B cell (primary cell): ENCODE data around the gene SIT1. TPM values are rescaled to one million over a fixed set of nuclear protein-coding genes. Genes with fewer than 3 reads are reported as not detected.
"Not testable (repeated sequence)": the region's sequence is repeated elsewhere in the genome, so short reads cannot be mapped to it uniquely, and the experiment has no call there.

ENCODE experiments used
- ATAC-seq: fragments of 200-7000 bp; cut with Tn5 transposase; one replicate; pipeline ENCODE4 v1.10.0; 2021; ENCODE audit warnings: low read depth, mild to moderate bottlenecking, moderate number of reproducible peaks, moderate library complexity
- CTCF ChIA-PET: fragments of 350-600 bp; sonication (Branson Sonifier 250); formaldehyde crosslinking; loops from one replicate; lab custom pipeline; 2021; ENCODE audit warnings: antibody characterized with exemption, inconsistent platforms; lab: Charles Lee
- POLR2A ChIA-PET: fragments of 350-600 bp; sonication (Branson Sonifier 250); formaldehyde crosslinking; loops from one replicate; lab custom pipeline; 2021; ENCODE audit warnings: antibody characterized with exemption; lab: Charles Lee
- DNase-seq: peaks from one replicate; pipeline ENCODE4 v3.0.0; 2013
- H2AFZ ChIP-seq: 2 replicates; pipeline ENCODE4 v1.6.1; 2012; ENCODE audit warnings: mild to moderate bottlenecking, low read depth, low read length; ENCODE audit not compliant: insufficient read depth, poor library complexity, severe bottlenecking
- H3K27ac ChIP-seq, 2 donors: 1 replicate in 1 of 2; 2 replicates in 1 of 2; pipeline ENCODE4 v1.5.1; 2012 to 2013; ENCODE audit warnings: low read length in 2 of 2, mild to moderate bottlenecking in 2 of 2, moderate library complexity in 1 of 2
- H3K27me3 ChIP-seq, 4 experiments: fragments of 200-600 bp in 1 of 4; sonication (generic) in 1 of 4; replicated peaks in 1 of 4; 1 replicate in 2 of 4; 2 replicates in 2 of 4; pipeline versions ENCODE4 v1.6.1 to v1.7.0; 2013 to 2016; ENCODE audit warnings: low read length in 3 of 4, mild to moderate bottlenecking in 2 of 4, mixed read lengths in 1 of 4, moderate library complexity in 1 of 4; ENCODE audit not compliant: insufficient read depth in 4 of 4, control insufficient read depth in 3 of 4; ENCODE audit errors: control extremely low read depth in 1 of 4
- H3K36me3 ChIP-seq, 2 experiments: replicated peaks in 1 of 2; 1 replicate in 1 of 2; 2 replicates in 1 of 2; pipeline versions ENCODE4 v1.6.1 to v1.7.1; 2013; ENCODE audit warnings: low read length in 1 of 2; ENCODE audit not compliant: insufficient read depth in 2 of 2, control insufficient read depth in 1 of 2; ENCODE audit errors: control extremely low read depth in 1 of 2, extremely low read depth in 1 of 2
- H3K4me1 ChIP-seq, 2 donors: fragments of 200-600 bp in 1 of 2; sonication (generic) in 1 of 2; 1 replicate in 1 of 2; 2 replicates in 1 of 2; pipeline versions ENCODE4 v1.5.1 to v1.6.1; 2013 to 2017; ENCODE audit warnings: low read length in 2 of 2; ENCODE audit not compliant: control insufficient read depth in 2 of 2, insufficient read depth in 2 of 2
- H3K4me2 ChIP-seq: replicated peaks from 2 replicates; pipeline ENCODE3; 2012; ENCODE audit warnings: mild to moderate bottlenecking, low read depth, low read length; ENCODE audit not compliant: poor library complexity, severe bottlenecking
- H3K4me3 ChIP-seq, 5 experiments: fragments of 200-600 bp in 1 of 5; sonication (generic) in 1 of 5; 1 replicate in 3 of 5; 2 replicates in 2 of 5; pipeline versions ENCODE4 v1.5.1 to v1.7.0; 2011 to 2016; ENCODE audit warnings: low read length in 4 of 5, mild to moderate bottlenecking in 4 of 5, low read depth in 2 of 5, control low read depth in 1 of 5, moderate library complexity in 1 of 5; ENCODE audit not compliant: insufficient read depth in 1 of 5; ENCODE audit errors: control extremely low read depth in 1 of 5, extremely low read depth in 1 of 5
- H3K79me2 ChIP-seq: fragments of 200-600 bp; sonication (generic); one replicate; pipeline ENCODE4 v1.6.0; 2016; ENCODE audit warnings: low read length; ENCODE audit not compliant: control insufficient read depth, insufficient read depth
- H3K9ac ChIP-seq: fragments of 200-600 bp; sonication (generic); 2 replicates; pipeline ENCODE4 v1.6.1; 2017; ENCODE audit warnings: mild to moderate bottlenecking, low read length, moderate library complexity
- H3K9me3 ChIP-seq, 3 donors: one replicate each; pipeline versions ENCODE4 v1.6.1 to v1.7.1; 2013; ENCODE audit warnings: low read length in 2 of 3; ENCODE audit not compliant: control insufficient read depth in 2 of 3, insufficient read depth in 1 of 3; ENCODE audit errors: control extremely low read depth in 1 of 3
- H4K20me1 ChIP-seq: 2 replicates; pipeline ENCODE4 v1.6.0; 2012; ENCODE audit warnings: mild to moderate bottlenecking, low read length; ENCODE audit not compliant: insufficient read depth, control insufficient read depth, poor library complexity, severe bottlenecking
- H3K27ac Mint-ChIP-seq: one replicate; pipeline ENCODE4 v1.8.0; 2021; ENCODE audit warnings: mixed read lengths
- H3K27me3 Mint-ChIP-seq: one replicate; pipeline ENCODE4 v1.8.0; 2021; ENCODE audit warnings: mixed read lengths
- H3K4me1 Mint-ChIP-seq: one replicate; pipeline ENCODE4 v1.8.0; 2021; ENCODE audit warnings: mixed read lengths
- H3K4me3 Mint-ChIP-seq: one replicate; pipeline ENCODE4 v1.8.0; 2021; ENCODE audit warnings: mixed read lengths
- H3K9me3 Mint-ChIP-seq: one replicate; pipeline ENCODE4 v1.8.0; 2022; ENCODE audit warnings: mixed read lengths; ENCODE audit not compliant: insufficient read depth
- CTCF ChIP-seq: fragments of 200-600 bp; IDR thresholded peaks from one replicate; pipeline ENCODE4 v1.8.0; 2022; ENCODE audit warnings: antibody characterized with exemption, mild to moderate bottlenecking
- EZH2 ChIP-seq: IDR thresholded peaks from 2 replicates; pipeline ENCODE4 v1.6.1; 2012; ENCODE audit warnings: borderline replicate concordance, low read depth, mild to moderate bottlenecking, moderate library complexity, low read length; ENCODE audit not compliant: insufficient read depth, poor library complexity, severe bottlenecking
- WGBS: methylation state at CpG from one replicate; pipeline ENCODE4 v1.1.5; 2013; ENCODE audit warnings: missing lambda C conversion rate; ENCODE audit not compliant: insufficient coverage; 5-methylcytosine and 5-hydroxymethylcytosine counted together
- intact Hi-C: fragments of 100-400 bp; cut with micrococcal nuclease; formaldehyde crosslinking; loops from one replicate; pipeline ENCODE4 v1.10.0; 2022
- polyA plus RNA-seq: library from polyadenylated mRNA; depleted of rRNA; stranded (reverse); fragments of >200 nt; gene quantifications from 2 replicates; pipeline ENCODE4 v1.2.3, GENCODE V29; 2012
- total RNA-seq, 2 donors: library from RNA; stranded (reverse); fragments of 120-200 nt in 1 of 2; gene quantifications; 1 replicate in 1 of 2; 2 replicates in 1 of 2; pipeline versions ENCODE4 v1.2.3 to v1.2.4, GENCODE V29; 2013 to 2022

SIT1 gene
- total and polyA plus RNA-seq, 2 donors (not counting 1 experiment from before 2014, with no cell fraction given), result 37.1 to 38.5 TPM

- H3K36me3 ChIP-seq, result peaks cover 0 to 12% of the 10 kb centered on the region in 2 experiments
- no peak overlapping the region for H3K4me2 ChIP-seq
- TF ChIP-seq EZH2 (no peak), CTCF (no peak)
- DNase-seq, result no peak
- no peaks in the 10 kb centered on the region for H4K20me1 ChIP-seq
- Mint-ChIP-seq H3K9me3 (no peaks in the 10 kb centered on the region), H3K27ac (peak overlapping the region; percentile 61), H3K27me3 (no peaks in the 10 kb centered on the region), H3K4me1 (peaks cover 77% of the 10 kb centered on the region), H3K4me3 (peak overlapping the region; percentile 26)
- H3K4me1 ChIP-seq, result peaks cover 77 to 92% of the 10 kb centered on the region in 2 donors
- WGBS, result 94% methylated on average over 12 of the region's 12 CpGs
- intact Hi-C loops, result no loop called here
- H2AFZ ChIP-seq, result no peak overlapping the region
- H3K27me3 ChIP-seq, result no peaks in the 10 kb centered on the region
- no peak overlapping the region for H3K9ac ChIP-seq
- peaks cover 0 to 3% (median 0%) of the 10 kb centered on the region in 3 donors for H3K9me3 ChIP-seq
- H3K4me3 ChIP-seq, result no peak overlapping the region
- POLR2A ChIA-PET, result interaction anchor here (0.6 to 9.7 kb wide), 2 partner anchors 12 to 25 kb away, joined by 3 to 114 read pairs; partner anchors contain the start of gene CD72
- H3K79me2 ChIP-seq, result peaks cover 51% of the 10 kb centered on the region
- ATAC-seq, result no peak
- CTCF ChIA-PET, result interaction anchor here (0.7 to 15.0 kb wide), 4 partner anchors 9 to 89 kb away, joined by 3 to 357 read pairs (median 5); partner anchors contain the start of genes CCDC107, CD72, CREB3 and RMRP
- peak overlapping the region; percentile 34 to 95 for H3K27ac ChIP-seq
These were observed 7.7 kb downstream of the SIT1 start for GRCh38 chr9:35643046-35643445.

GRCh38 chr9:35641478-35641877 lies 9.3 kb downstream of the SIT1 start:
- H3K27me3 Mint-ChIP-seq, H3K9ac ChIP-seq, POLR2A ChIA-PET, ATAC-seq, H3K4me2 ChIP-seq, H3K9me3 Mint-ChIP-seq, H3K9me3 ChIP-seq, H4K20me1 ChIP-seq, intact Hi-C loops, H3K27me3 ChIP-seq: not testable (repeated sequence)
- Mint-ChIP-seq H3K27ac (peak overlapping the region; percentile 89), H3K4me1 (peaks cover 80% of the 10 kb centered on the region), H3K4me3 (peak overlapping the region; percentile 54)
- Histone ChIP-seq H3K36me3 (peaks cover 0 to 12% of the 10 kb centered on the region in 2 experiments), H2AFZ (peak overlapping the region; percentile 16), H3K27ac (peak overlapping the region; percentile 54 to 62), H3K79me2 (peaks cover 51% of the 10 kb centered on the region), H3K4me3 (peak overlapping the region in 1 of 5 experiments; percentile 24), H3K4me1 (peaks cover 82 to 95% of the 10 kb centered on the region in 2 donors)
- WGBS, result 83% methylated on average over 1 of the region's 3 CpGs
- CTCF ChIA-PET, result interaction anchor here (1.5 to 15.0 kb wide), 3 partner anchors 9 to 27 kb away, joined by 3 to 357 read pairs (median 6); partner anchors contain the start of genes CD72 and SIT1
- peak; percentile 27 for DNase-seq

- Histone ChIP-seq H3K27ac (peak overlapping the region in 1 of 2 donors; percentile 95), H3K4me1 (peaks cover 89 to 98% of the 10 kb centered on the region in 2 donors), H3K36me3 (peaks cover 0 to 12% of the 10 kb centered on the region in 2 experiments), H3K4me2 (peak overlapping the region; percentile 23), H3K79me2 (peaks cover 51% of the 10 kb centered on the region)
- H2AFZ ChIP-seq, intact Hi-C loops, ATAC-seq, H3K9ac ChIP-seq, H3K27me3 ChIP-seq, H3K9me3 ChIP-seq, H3K27me3 Mint-ChIP-seq, H3K4me3 ChIP-seq, H3K9me3 Mint-ChIP-seq, DNase-seq, H4K20me1 ChIP-seq: not testable (repeated sequence)
- WGBS, result over 99% methylated on average over 15 of the region's 15 CpGs
- Mint-ChIP-seq H3K27ac (peak overlapping the region; percentile 64), H3K4me3 (peak overlapping the region; percentile 29), H3K4me1 (peaks cover 82% of the 10 kb centered on the region)
- POLR2A ChIA-PET, result interaction anchor here (0.7 kb wide), 1 partner anchor 13 kb away, joined by 4 read pairs; no protein-coding TSS in a partner anchor
- CTCF ChIA-PET, result interaction anchor here (1.1 to 15.0 kb wide), 6 partner anchors 7 to 26 kb away, joined by 3 to 357 read pairs (median 5); partner anchors contain the start of genes CCDC107, CD72, RMRP and SIT1
These were observed 10.3 kb downstream of the SIT1 start for GRCh38 chr9:35640431-35640830.
